Astrocyte of the hippocampus (primary cell): Measurements from ENCODE around the gene TLNRD1.
A peak's percentile ranks its signal among the peaks of the same experiment; 100 is the strongest.

Experiments
- DNase-seq: peaks from one replicate; pipeline ENCODE4 v3.0.0; 2011; ENCODE audit warnings: low read depth, low spot score

Gene TLNRD1

GRCh38 chr15:80977627-80978036 lies 23.1 kb upstream of the TLNRD1 start:
- peak; percentile 58 for DNase-seq

GRCh38 chr15:80978685-80979329 lies 21.9 kb upstream of the TLNRD1 start:
- DNase-seq: peak; percentile 48

GRCh38 chr15:80979538-80980200 lies 21.1 kb upstream of the TLNRD1 start:
- DNase-seq: no peak

GRCh38 chr15:80982205-80982604 lies 18.5 kb upstream of the TLNRD1 start:
- DNase-seq: no peak

GRCh38 chr15:80982839-80983238 lies 17.9 kb upstream of the TLNRD1 start:
- DNase-seq: no peak

- no peak for DNase-seq
Observed at GRCh38 chr15:80984856-80985255, 15.9 kb upstream of the TLNRD1 start.

- no peak for DNase-seq
Observed at GRCh38 chr15:80985981-80986380, 14.7 kb upstream of the TLNRD1 start.

- DNase-seq: no peak
Observed at GRCh38 chr15:80986487-80986886, 14.2 kb upstream of the TLNRD1 start.

GRCh38 chr15:80988148-80988796 lies 12.5 kb upstream of the TLNRD1 start:
- no peak for DNase-seq

GRCh38 chr15:80989081-80989517 lies 11.6 kb upstream of the TLNRD1 start:
- peak; percentile 7 for DNase-seq

GRCh38 chr15:80989518-80990478 lies 10.9 kb upstream of the TLNRD1 start, which contains the start of gene MESD:
Gene MESD (minus strand): TSS chr15:80989819. CDS start chr15:80989791, 28 bp downstream.
- DNase-seq: peak; percentile 99

- no peak for DNase-seq
Observed at GRCh38 chr15:80990955-80991354, 9.8 kb upstream of the TLNRD1 start.

GRCh38 chr15:80991421-80991820 lies 9.3 kb upstream of the TLNRD1 start:
- DNase-seq: no peak

- no peak for DNase-seq
Observed at GRCh38 chr15:80992006-80992405, 8.7 kb upstream of the TLNRD1 start.

- no peak for DNase-seq
Observed at GRCh38 chr15:80992441-80992840, 8.3 kb upstream of the TLNRD1 start.

- DNase-seq: peak; percentile 13
Observed at GRCh38 chr15:80996247-80996646, 4.5 kb upstream of the TLNRD1 start.

GRCh38 chr15:80997692-80998091 lies 3.0 kb upstream of the TLNRD1 start:
- no peak for DNase-seq

GRCh38 chr15:80998251-80998650 lies 2.5 kb upstream of the TLNRD1 start:
- no peak for DNase-seq

- DNase-seq: no peak
Observed at GRCh38 chr15:80999623-81000036, 1.1 kb upstream of the TLNRD1 start.

GRCh38 chr15:81000144-81000623 lies 539 bp upstream of the TLNRD1 start:
- DNase-seq: no peak
